HG03558 (cell line): ENCODE data around the gene MED1.
"Not testable (repeated sequence)": the region's sequence is repeated elsewhere in the genome, so short reads cannot be mapped to it uniquely, and the experiment has no call there.

Source experiments
- ATAC-seq: cut with Tn5 transposase; IDR thresholded peaks from one replicate; pipeline ENCODE4 v1.9.1; 2021; ENCODE audit warnings: moderate number of reproducible peaks; ENCODE audit not compliant: unreplicated experiment; ENCODE audit errors: extremely low read depth

Gene MED1

DNA sequence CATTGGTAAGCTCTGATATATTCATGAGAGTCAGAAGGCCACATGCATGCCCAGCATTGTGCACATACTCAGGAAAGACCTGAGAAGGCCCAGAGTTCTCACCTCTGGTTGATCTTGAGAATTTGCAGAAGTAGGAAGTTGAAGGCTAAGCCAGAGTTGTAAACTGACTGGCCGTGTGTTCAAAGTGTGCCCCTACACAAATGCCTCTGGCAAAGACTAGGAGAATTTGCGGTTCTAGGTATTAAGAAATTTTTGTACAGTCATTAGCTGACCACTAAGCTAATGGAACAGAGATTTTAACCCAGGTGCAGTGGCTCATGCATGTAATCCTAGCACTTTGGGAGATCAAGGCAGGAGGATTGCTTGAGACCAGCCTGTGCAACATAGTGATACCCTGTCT, 74.6 kb downstream of the MED1 start:
- ATAC-seq = no peak

DNA sequence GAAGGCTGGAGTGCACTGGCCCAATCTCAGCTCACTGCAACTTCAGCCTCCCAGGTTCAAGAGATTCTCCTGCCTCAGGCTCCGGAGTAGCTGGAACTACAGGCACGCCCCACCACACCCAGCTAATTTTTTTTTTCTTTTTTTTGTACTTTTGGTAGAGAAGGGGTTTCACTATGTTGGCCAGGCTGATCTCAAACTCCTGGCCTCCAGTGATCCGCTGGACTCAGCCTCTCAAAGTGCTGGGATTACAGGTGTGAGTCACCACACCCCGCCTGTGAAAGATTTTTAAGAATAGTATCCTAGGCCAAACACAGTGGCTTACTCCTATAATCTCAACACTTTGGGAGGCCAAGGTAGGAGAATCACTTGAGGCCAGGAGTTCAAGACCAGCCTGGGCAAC, 83.3 kb downstream of the MED1 start:
- ATAC-seq = not testable (repeated sequence)

DNA sequence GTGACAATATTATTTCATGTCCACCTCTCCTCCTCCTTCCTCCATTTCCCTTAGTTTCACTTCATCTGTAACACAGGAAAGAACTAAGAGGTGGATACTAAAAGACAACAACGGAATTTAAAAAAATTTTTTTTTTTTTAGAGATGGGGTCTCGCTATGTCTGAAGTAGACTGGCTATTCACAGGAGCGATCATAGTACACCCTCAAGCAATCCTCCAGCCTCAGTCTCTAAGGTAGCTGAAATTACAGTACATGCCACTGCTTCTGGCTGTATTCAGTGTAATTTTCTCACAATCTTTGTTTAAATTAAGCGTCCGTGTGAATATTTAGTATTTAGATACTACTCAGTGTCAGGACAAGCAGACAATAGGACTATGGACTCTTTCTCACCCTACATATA, 85.2 kb downstream of the MED1 start:
- ATAC-seq = no peak

DNA sequence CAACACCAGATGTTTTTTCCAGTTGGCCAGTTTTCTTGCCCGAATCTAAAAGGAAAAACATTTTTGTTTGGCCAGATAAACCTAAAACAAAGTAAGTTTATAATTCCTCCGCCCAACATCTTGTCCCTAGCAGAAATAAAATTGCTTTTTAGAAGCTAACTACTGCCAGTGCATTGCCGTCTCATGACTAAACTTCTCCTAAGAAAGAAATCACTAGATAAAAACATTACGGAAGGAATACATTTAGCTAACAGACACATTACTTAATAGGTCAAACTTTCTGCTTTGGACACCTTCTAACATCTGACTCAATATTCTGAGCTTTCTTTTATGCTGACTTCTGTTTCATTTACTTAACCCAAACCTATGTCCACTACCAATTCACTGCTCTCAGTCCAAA, 85.8 kb downstream of the MED1 start:
- ATAC-seq = no peak

DNA sequence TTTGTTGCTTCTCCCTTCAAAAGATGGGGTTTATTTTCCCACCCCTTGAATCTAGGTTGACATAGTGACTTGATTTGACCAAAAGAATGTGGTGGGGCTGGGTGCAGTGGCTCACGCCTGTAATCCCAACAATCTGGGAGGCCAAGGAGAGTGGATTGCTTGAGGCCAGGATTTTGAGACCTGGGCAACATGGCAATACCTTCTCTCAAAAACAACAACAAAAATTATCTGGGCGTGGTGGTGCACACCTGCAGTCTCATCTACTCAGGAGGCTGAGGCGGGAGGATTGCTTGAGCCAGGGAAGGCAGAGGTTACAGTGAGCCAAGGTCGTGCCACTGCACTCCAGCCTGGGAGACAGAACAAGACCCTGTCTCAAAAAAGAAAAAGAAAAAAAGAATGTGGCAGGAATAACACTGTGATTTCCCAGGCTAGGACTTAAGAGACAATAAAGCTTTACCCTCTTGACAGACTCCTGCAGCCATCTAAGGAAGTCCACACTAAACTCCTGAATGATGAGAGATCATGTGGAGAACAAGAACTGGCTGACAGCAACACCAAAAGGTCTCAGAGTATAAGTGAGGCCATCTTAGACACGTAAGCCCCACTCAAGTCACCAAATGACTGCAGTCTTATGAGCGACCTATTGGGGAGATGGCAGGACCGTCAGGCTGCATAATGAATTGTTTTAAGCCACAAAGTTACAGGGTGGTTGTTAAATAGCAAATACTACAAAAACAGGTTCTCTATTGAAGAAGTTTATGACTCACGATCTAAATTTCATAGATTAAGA, 86.6 kb downstream of the MED1 start:
- ATAC-seq = no peak

DNA sequence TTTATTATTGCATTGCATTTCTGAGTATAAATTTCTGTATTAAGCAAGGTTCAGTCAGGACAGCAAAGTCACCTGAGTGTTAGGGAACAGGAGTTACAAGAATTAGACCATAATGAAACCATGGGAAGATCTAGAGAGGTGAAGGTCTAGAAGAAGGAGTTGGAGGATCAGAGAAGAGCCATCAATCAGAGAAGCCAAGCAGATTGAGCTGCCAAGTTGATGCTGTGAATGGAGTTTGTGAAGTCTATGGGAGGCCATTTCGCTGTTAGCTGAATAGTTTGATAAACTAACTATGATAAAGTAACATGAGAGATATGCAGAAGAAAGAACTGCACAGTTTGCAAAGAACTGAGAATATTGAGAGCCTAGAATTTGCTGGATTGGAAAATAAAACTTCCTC, 90.0 kb downstream of the MED1 start:
- no peak for ATAC-seq

DNA sequence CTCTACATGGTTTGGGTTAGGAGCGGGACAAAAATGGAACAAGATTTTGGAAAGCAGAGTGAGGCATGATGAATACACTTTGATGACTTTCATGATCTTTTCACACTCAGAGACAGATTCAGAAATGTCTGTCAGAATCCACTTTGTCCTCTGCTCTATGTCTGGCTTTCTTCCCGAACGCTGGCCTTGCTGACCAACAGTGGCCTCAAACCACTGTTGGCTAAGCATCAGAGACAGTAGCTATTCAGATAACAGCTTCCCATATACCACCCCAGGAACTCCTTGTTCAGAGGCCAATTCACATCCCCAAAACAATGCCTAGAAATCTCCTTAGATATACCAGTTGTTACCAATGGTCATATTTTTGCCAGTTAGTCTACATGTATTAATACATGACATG, 90.5 kb downstream of the MED1 start:
- ATAC-seq = no peak

DNA sequence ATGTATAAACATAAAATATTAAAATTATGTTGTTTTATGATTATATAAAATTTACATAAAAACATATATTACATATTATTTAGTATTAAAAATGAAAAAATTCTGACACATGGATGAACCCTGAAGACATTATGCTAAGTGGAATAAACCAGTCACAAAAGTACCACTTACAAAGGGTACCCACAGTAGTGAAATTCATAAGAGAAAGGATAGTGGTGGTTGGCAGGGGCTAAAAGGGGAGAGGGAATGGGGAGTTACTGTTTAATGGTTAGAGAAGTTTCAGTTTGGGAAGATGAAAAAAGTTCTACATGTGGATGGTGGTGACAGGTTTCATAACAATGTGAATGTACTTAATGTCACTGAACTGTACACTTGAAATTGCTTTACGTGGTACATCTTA, 91.1 kb downstream of the MED1 start:
- ATAC-seq = no peak

DNA sequence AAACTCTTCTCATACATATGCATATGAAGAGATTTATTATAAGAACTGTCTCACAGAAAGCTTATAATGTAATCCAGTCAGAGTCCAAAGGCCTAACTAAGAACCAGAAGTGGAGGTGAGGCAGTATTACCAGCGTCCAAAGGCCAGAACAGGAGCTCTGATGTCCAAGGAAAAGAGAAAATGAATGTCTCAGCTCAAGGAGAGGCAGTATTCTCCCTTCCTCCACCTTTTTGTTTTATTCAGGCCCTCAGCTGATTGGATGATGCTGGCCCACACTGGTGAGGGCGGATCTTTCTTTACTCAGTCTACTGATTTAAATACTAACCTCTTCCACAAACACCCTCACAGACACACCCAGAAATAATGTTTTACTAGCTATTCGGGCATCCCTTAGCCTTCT, 93.1 kb downstream of the MED1 start:
- ATAC-seq = no peak

DNA sequence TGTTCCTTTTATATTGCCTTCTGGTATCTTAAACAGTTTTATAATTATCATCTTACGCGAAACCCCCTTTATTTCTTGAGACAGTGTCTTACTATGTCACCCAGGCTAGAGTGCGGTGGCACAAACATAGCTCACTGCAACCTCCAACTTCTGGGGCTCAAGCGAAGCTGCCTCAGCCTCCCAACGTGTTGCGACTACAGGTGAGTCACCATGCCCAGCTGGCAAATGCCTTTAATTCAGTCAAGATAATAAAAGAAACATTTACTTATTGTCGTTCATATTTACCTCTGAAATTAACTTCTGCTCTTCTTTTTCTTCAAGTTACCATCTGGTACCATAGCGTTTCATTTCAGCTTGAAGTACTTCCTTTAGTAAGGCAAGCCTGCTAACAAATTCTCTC, 93.6 kb downstream of the MED1 start:
- ATAC-seq = no peak
